Liver (tissue), 9 donors: ENCODE data around the gene LDLR. TPM values are rescaled to one million over a fixed set of nuclear protein-coding genes. Genes with fewer than 3 reads are reported as not detected.

Experiments
- DNase-seq: peaks from one replicate; pipeline ENCODE4 v3.0.0-alpha.2; 2017; ENCODE audit warnings: low spot score
- H3K27ac ChIP-seq, 2 donors: one replicate each; pipeline ENCODE4 v1.7.0; 2013; ENCODE audit warnings: inconsistent platforms in 2 of 2, low read length in 2 of 2, control low read depth in 1 of 2, low read depth in 1 of 2, mild to moderate bottlenecking in 1 of 2
- H3K27me3 ChIP-seq, 4 donors: one replicate each; pipeline versions ENCODE4 v1.6.1 to v1.7.0; 2013; ENCODE audit warnings: low read length in 3 of 4, inconsistent platforms in 1 of 4, mild to moderate bottlenecking in 1 of 4, moderate library complexity in 1 of 4; ENCODE audit not compliant: control insufficient read depth in 4 of 4, insufficient read depth in 4 of 4
- H3K36me3 ChIP-seq, 4 donors: one replicate each; pipeline versions ENCODE4 v1.6.1 to v1.7.0; 2013; ENCODE audit warnings: low read length in 3 of 4, mild to moderate bottlenecking in 3 of 4, low read depth in 1 of 4, moderate library complexity in 1 of 4; ENCODE audit not compliant: control insufficient read depth in 4 of 4, insufficient read depth in 3 of 4
- H3K4me1 ChIP-seq, 4 donors: one replicate each; pipeline versions ENCODE4 v1.6.1 to v1.7.0; 2013; ENCODE audit warnings: low read length in 3 of 4, mild to moderate bottlenecking in 3 of 4, moderate library complexity in 1 of 4; ENCODE audit not compliant: control insufficient read depth in 4 of 4, insufficient read depth in 4 of 4
- H3K4me3 ChIP-seq, 3 donors: one replicate each; pipeline versions ENCODE4 v1.6.1 to v1.7.0; 2013; ENCODE audit warnings: low read length in 3 of 3, control low read depth in 1 of 3, low read depth in 1 of 3, mild to moderate bottlenecking in 1 of 3
- H3K9ac ChIP-seq, 2 donors: one replicate each; pipeline ENCODE4 v1.7.0; 2013; ENCODE audit warnings: low read length in 2 of 2, mild to moderate bottlenecking in 2 of 2, moderate library complexity in 2 of 2, control low read depth in 1 of 2, low read depth in 1 of 2
- H3K9me3 ChIP-seq, 4 donors: one replicate each; pipeline versions ENCODE4 v1.6.1 to v1.7.0; 2013; ENCODE audit warnings: low read length in 3 of 4; ENCODE audit not compliant: control insufficient read depth in 4 of 4
- EGR1 ChIP-seq, 2 donors: IDR thresholded peaks; 2 replicates each; pipeline ENCODE4 v1.6.1; 2016 to 2018; ENCODE audit warnings: antibody characterized with exemption in 2 of 2, low read depth in 2 of 2
- FOXA1 ChIP-seq: IDR thresholded peaks from 2 replicates; pipeline ENCODE4 v1.6.1; 2016; ENCODE audit warnings: antibody characterized with exemption
- FOXA2 ChIP-seq: IDR thresholded peaks from 2 replicates; pipeline ENCODE4 v1.6.1; 2016; ENCODE audit warnings: antibody characterized with exemption
- HNF4A ChIP-seq, 2 donors: conservative IDR thresholded peaks; 2 replicates each; pipeline ENCODE4 v1.6.1; 2016; ENCODE audit warnings: antibody characterized with exemption in 2 of 2, mild to moderate bottlenecking in 2 of 2
- HNF4G ChIP-seq: IDR thresholded peaks from 2 replicates; pipeline ENCODE4 v1.6.1; 2016; ENCODE audit warnings: antibody characterized with exemption
- JUND ChIP-seq, 2 donors: IDR thresholded peaks; 2 replicates each; pipeline ENCODE4 v1.6.1; 2016; ENCODE audit warnings: antibody characterized with exemption in 2 of 2
- NR2F2 ChIP-seq: IDR thresholded peaks from 2 replicates; pipeline ENCODE4 v1.6.1; 2016; ENCODE audit warnings: antibody characterized with exemption
- RAD21 ChIP-seq, 2 donors: IDR thresholded peaks; 2 replicates each; pipeline ENCODE4 v1.6.1; 2016; ENCODE audit warnings: antibody characterized with exemption in 2 of 2, mild to moderate bottlenecking in 2 of 2
- RXRA ChIP-seq, 2 donors: IDR thresholded peaks; 2 replicates each; pipeline ENCODE4 v1.6.1; 2017 to 2018; ENCODE audit warnings: antibody characterized with exemption in 2 of 2, mild to moderate bottlenecking in 1 of 2
- SP1 ChIP-seq: IDR thresholded peaks from 2 replicates; pipeline ENCODE4 v1.6.1; 2018; ENCODE audit warnings: antibody characterized with exemption, mild to moderate bottlenecking
- YY1 ChIP-seq: IDR thresholded peaks from 2 replicates; pipeline ENCODE4 v1.6.1; 2016; ENCODE audit warnings: antibody characterized with exemption, mild to moderate bottlenecking
- WGBS: extraction: QIAGEN DNeasy Blood & Tissue Kit; methylation state at CpG from one replicate; pipeline ENCODE4 v1.1.7; 2013; 5-methylcytosine and 5-hydroxymethylcytosine counted together
- polyA plus RNA-seq, 2 donors: library from polyadenylated mRNA; stranded (reverse) in 1 of 2; unstranded in 1 of 2; fragments of 200-250 nt in 1 of 2; fragments of >200 nt in 1 of 2; fragmentation: Nextera tagmentation in 1 of 2; extraction: Ambion mirVana in 1 of 2; gene quantifications; one replicate each; pipeline versions ENCODE4 v1.2.1 to v1.2.3, GENCODE V29; 2013 to 2015
- total RNA-seq, 2 donors: library from RNA; depleted of rRNA; stranded (reverse); fragments of >200 nt; gene quantifications; one replicate each; pipeline ENCODE4 v1.2.3, GENCODE V29; 2014
- TF ChIP-seq, protein P1 (sequence below): IDR thresholded peaks from 2 replicates; pipeline ENCODE4 v1.6.1; 2016; ENCODE audit warnings: antibody characterized with exemption, mild to moderate bottlenecking
- TF ChIP-seq, protein P2 (sequence below): IDR thresholded peaks from 2 replicates; pipeline ENCODE4 v1.6.1; 2016; ENCODE audit warnings: antibody characterized with exemption
- TF ChIP-seq, protein P3 (sequence below): fragments of 150-350 bp; IDR thresholded peaks from 2 replicates; pipeline ENCODE4 v1.5.1; 2017; ENCODE audit warnings: improper control_type of control experiment, low read depth, low read length; ENCODE audit not compliant: missing input control
- TF ChIP-seq, protein P4 (sequence below): IDR thresholded peaks from 2 replicates; pipeline ENCODE4 v1.6.1; 2016; ENCODE audit warnings: antibody characterized with exemption
- donor health status: healthy.
- donor health status: healthy.
- donor health status: healthy.
- donor health status: healthy.
- donor health status: healthy.

LDLR gene
- total and polyA plus RNA-seq, 4 donors: 17.3 to 141 (median 63.9) TPM

DNA sequence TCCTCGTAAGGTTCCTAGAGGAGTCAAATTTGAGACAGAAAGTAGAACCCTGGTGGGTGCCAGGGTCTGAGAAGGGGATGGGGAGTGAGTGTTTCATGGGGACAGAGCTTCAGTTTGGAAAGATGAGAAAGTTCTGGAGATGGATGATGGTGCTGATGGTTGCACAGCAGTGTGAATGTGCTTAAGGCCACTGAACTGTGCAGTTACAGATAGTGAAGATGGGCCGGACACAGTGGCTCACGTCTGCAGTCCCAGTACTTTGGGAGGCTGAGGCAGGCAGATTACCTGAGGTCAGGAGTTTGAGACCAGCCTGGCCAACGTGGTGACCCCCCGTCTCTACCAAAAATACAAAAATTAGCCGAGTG, 65.4 kb downstream of the LDLR start:
- Histone ChIP-seq H3K27me3 (no peaks in the 10 kb centered on the region), H3K36me3 (no peaks in the 10 kb centered on the region), H3K9ac (no peak overlapping the region), H3K4me1 (peaks cover 9 to 45% (median 27%) of the 10 kb centered on the region in 4 donors), H3K4me3 (no peak overlapping the region), H3K9me3 (no peaks in the 10 kb centered on the region), H3K27ac (peak overlapping the region; percentile 19 to 55)
- 37% methylated on average over 6 of the region's 6 CpGs for WGBS
- TF ChIP-seq RXRA (IDR thresholded peaks at IDR 0.05) (peak; percentile 82 to 85), NR2F2 (no peak)
- no peak for DNase-seq

DNA sequence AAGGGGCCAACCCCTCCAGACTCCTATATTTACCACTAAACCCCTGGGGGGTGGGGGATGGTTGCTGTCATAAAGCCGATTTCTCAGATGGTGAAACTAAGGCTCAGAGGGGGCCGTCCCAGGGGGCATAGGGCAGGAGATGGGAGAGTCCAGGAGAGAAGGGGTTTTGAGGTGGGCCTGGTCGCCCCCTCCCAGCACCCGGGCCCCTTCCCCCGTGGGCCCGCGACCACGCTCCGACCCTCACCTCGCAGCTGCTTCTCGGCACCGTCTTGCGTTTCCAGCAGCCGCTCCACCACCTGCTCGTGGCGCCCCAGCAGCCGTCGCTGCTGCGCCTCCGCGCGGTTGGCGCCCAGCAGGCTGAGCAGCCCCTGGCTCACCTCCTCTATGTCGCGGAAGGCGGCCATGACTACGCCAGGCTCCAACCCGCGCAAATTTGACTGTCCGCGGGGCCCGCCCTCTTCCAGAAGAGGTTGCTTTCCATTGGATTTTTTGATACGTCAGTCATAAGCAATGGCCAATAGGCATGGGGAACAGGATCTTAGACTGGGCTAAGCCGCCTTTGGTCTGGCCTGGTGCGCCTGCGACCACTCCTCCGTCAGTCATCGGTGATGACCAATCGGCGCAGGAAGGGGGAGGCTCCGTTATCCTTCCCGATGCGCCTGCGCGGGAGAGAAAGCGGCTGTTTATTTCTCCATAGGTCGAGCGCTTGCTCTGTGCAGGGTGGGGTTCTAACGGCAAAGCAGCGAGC, 66.3 kb downstream of the LDLR start, which contains the start of gene SPC24:
Gene SPC24 (minus strand): TSS at position 410 of the 748 bp plus-strand sequence. CDS start 6 bp downstream, at position 404.
- no peaks in the 10 kb centered on the region for H3K9me3 ChIP-seq
- no peaks in the 10 kb centered on the region for H3K27me3 ChIP-seq
- peak; percentile 92 for DNase-seq
- no peaks in the 10 kb centered on the region for H3K36me3 ChIP-seq
- 4% methylated on average over 50 of the region's 50 CpGs for WGBS
- no peak within 1 kb of the TSS for H3K9ac ChIP-seq
- peak within 1 kb of the TSS; percentile 35 to 65 (median 59) for H3K4me3 ChIP-seq
- TF ChIP-seq, protein P1, sequence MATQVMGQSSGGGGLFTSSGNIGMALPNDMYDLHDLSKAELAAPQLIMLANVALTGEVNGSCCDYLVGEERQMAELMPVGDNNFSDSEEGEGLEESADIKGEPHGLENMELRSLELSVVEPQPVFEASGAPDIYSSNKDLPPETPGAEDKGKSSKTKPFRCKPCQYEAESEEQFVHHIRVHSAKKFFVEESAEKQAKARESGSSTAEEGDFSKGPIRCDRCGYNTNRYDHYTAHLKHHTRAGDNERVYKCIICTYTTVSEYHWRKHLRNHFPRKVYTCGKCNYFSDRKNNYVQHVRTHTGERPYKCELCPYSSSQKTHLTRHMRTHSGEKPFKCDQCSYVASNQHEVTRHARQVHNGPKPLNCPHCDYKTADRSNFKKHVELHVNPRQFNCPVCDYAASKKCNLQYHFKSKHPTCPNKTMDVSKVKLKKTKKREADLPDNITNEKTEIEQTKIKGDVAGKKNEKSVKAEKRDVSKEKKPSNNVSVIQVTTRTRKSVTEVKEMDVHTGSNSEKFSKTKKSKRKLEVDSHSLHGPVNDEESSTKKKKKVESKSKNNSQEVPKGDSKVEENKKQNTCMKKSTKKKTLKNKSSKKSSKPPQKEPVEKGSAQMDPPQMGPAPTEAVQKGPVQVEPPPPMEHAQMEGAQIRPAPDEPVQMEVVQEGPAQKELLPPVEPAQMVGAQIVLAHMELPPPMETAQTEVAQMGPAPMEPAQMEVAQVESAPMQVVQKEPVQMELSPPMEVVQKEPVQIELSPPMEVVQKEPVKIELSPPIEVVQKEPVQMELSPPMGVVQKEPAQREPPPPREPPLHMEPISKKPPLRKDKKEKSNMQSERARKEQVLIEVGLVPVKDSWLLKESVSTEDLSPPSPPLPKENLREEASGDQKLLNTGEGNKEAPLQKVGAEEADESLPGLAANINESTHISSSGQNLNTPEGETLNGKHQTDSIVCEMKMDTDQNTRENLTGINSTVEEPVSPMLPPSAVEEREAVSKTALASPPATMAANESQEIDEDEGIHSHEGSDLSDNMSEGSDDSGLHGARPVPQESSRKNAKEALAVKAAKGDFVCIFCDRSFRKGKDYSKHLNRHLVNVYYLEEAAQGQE: peak; percentile 17
- TF ChIP-seq SP1 (peak; percentile 92), RXRA (IDR thresholded peaks at IDR 0.05) (peak in 1 of 2 donors; percentile 20), RAD21 (IDR thresholded peaks at IDR 0.05) (no peak), YY1 (peak; percentile 94), EGR1 (IDR thresholded peaks at IDR 0.05; ENCODE audit: low read depth in 2 of 2) (no peak)
- TF ChIP-seq, protein P2, sequence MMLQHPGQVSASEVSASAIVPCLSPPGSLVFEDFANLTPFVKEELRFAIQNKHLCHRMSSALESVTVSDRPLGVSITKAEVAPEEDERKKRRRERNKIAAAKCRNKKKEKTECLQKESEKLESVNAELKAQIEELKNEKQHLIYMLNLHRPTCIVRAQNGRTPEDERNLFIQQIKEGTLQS: no peak
- H3K4me1 ChIP-seq: peaks cover 9 to 53% (median 33%) of the 10 kb centered on the region in 4 donors
- peak within 1 kb of the TSS; percentile 19 to 55 for H3K27ac ChIP-seq

DNA sequence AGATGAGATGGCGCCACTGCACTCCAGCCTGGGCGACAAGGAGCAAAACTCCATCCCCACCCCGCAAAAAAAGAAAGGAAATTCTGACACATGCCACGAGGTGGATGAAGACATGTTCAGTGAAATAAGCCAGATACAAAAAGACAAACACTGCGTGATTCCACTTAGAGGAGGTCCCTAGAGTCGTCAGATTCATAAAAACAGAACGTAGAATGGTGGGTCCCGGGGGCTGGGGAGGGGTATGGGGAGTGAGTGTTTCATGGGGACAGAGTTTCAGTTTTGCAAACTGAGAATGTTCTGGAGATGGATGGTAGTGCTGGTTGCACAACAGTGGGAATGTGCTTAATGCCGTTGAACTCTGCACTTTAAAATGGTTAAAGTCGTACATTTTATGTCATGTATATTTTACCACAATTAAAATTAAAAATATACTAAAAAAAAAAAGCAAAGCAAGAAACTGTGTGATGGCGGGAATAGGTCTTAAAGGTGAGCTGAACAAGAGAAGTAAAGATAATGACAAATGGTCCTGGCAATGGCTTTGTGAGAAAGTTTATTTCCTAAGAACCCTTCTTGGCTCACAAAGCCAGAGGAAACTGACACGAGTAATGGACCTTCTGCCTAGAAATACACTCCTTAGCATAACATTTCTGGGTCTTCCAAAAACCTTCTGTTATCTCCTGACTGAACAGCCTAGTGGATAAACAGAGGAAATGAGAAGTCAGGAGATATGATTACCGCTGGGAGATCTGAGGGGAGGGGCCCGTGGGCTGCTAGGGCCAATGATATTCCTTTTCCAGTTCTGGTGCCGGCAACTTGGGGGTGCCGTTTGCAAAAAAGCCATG, 70.6 kb downstream of the LDLR start:
- no peak for DNase-seq
- Histone ChIP-seq H3K36me3 (no peaks in the 10 kb centered on the region), H3K4me1 (peaks cover 3 to 43% (median 30%) of the 10 kb centered on the region in 4 donors), H3K4me3 (no peak overlapping the region), H3K27me3 (no peaks in the 10 kb centered on the region), H3K9me3 (no peaks in the 10 kb centered on the region), H3K27ac (peak overlapping the region; percentile 94 to 97), H3K9ac (peak overlapping the region in 1 of 2 donors; percentile 49)
- 27% methylated on average over 16 of the region's 16 CpGs for WGBS
- TF ChIP-seq RXRA (IDR thresholded peaks at IDR 0.05): peak; percentile 96 to 98
- TF ChIP-seq, protein P1: peak; percentile 37
- TF ChIP-seq SP1: no peak
- TF ChIP-seq, protein P3, sequence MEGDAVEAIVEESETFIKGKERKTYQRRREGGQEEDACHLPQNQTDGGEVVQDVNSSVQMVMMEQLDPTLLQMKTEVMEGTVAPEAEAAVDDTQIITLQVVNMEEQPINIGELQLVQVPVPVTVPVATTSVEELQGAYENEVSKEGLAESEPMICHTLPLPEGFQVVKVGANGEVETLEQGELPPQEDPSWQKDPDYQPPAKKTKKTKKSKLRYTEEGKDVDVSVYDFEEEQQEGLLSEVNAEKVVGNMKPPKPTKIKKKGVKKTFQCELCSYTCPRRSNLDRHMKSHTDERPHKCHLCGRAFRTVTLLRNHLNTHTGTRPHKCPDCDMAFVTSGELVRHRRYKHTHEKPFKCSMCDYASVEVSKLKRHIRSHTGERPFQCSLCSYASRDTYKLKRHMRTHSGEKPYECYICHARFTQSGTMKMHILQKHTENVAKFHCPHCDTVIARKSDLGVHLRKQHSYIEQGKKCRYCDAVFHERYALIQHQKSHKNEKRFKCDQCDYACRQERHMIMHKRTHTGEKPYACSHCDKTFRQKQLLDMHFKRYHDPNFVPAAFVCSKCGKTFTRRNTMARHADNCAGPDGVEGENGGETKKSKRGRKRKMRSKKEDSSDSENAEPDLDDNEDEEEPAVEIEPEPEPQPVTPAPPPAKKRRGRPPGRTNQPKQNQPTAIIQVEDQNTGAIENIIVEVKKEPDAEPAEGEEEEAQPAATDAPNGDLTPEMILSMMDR: peak; percentile 18
- peak in 1 of 2 donors; percentile 28 for TF ChIP-seq RAD21 (IDR thresholded peaks at IDR 0.05)
- TF ChIP-seq YY1: peak; percentile 88
- TF ChIP-seq, protein P4, sequence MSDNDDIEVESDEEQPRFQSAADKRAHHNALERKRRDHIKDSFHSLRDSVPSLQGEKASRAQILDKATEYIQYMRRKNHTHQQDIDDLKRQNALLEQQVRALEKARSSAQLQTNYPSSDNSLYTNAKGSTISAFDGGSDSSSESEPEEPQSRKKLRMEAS: peak; percentile 69
- no peak for TF ChIP-seq HNF4G
- peak in 1 of 2 donors; percentile 37 for TF ChIP-seq JUND (IDR thresholded peaks at IDR 0.05)
- peak; percentile 61 to 73 for TF ChIP-seq HNF4A (conservative IDR thresholded peaks at IDR 0.05)
- TF ChIP-seq NR2F2: peak; percentile 63
- no peak for TF ChIP-seq FOXA1
- no peak for TF ChIP-seq FOXA2
